Neuron (in vitro differentiated cells): Measurements from ENCODE around the gene SHC2.
"Not testable (repeated sequence)": the region's sequence is repeated elsewhere in the genome, so short reads cannot be mapped to it uniquely, and the experiment has no call there.

ENCODE experiments used
- H2AFZ ChIP-seq: one replicate; pipeline ENCODE4 v1.6.1; 2013; ENCODE audit warnings: low read depth, mild to moderate bottlenecking, inconsistent platforms, low read length, moderate library complexity
- H3K27me3 ChIP-seq: one replicate; pipeline ENCODE4 v1.6.1; 2013; ENCODE audit warnings: low read length; ENCODE audit not compliant: insufficient read depth
- H3K36me3 ChIP-seq: one replicate; pipeline ENCODE4 v1.6.1; 2013; ENCODE audit warnings: low read length; ENCODE audit not compliant: insufficient read depth
- H3K4me1 ChIP-seq: one replicate; pipeline ENCODE4 v1.6.1; 2013; ENCODE audit warnings: low read length; ENCODE audit not compliant: insufficient read depth
- H3K4me3 ChIP-seq: 2 replicates; pipeline ENCODE4 v1.5.1; 2013; ENCODE audit warnings: mild to moderate bottlenecking, low read length, moderate library complexity
- H3K9me3 ChIP-seq: one replicate; pipeline ENCODE4 v1.6.1; 2013; ENCODE audit warnings: low read length

SHC2 gene

DNA sequence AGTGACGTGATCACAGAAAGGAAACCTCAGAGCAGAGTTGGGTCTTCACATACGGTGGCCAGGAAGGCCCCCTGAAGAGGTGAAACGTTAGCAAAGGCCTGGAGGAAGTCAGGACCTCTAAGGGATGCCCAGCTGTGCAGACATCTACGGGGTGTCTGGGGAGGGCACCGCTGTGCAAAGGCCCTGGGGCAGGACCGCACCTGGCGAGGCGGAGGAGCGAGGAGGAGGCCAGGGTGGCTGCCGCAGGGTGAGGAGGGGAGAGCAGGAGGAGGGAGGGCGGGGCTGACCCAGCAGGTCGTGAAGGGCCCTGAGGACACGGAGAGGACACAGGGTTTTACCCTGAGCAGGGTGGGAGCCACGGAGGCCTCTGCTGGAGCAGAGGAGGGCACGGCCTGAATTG is 23.7 kb upstream of the SHC2 start:
- Histone ChIP-seq H3K9me3 (no peaks in the 10 kb centered on the region), H2AFZ (no peak overlapping the region), H3K36me3 (no peaks in the 10 kb centered on the region), H3K4me1 (peaks cover 18% of the 10 kb centered on the region), H3K4me3 (no peak overlapping the region), H3K27me3 (no peaks in the 10 kb centered on the region)

DNA sequence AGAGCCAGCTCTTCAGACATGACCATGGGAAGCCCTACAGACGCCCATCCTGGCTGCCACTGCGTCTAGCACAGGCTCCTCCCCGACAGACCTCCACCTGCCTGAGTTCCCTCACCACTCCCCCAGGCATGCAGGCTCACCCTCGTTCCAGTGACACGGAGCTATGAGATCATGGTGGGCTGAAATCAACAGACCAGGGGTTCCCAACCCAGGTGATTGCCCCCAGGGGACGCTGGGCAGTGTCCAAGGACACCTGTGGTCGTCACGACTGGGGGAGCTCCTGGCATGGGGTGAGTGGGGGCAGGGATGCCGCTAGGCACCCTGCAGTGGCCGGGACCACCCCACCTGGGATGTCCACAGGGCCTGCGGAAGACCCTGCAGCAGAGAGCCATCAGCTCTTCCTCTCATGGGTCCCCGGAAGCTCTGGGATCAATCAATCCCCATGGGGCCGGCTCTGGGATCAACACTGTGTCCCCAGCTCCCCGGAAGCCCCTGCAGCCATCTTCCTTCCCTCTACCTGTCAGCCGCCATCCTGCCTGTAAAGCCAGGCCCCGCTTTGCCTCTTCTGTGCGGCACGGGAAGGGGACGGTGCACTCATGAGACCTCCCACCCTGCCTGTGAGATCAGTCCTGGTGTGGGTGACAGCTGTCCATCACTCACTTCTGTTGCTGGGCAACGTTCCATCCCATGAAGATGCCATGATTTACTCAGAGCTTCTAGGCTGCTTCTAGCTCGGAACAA is 22.7 kb upstream of the SHC2 start:
- Histone ChIP-seq H2AFZ (no peak overlapping the region), H3K9me3 (no peaks in the 10 kb centered on the region), H3K4me3 (no peak overlapping the region), H3K27me3 (no peaks in the 10 kb centered on the region), H3K36me3 (no peaks in the 10 kb centered on the region), H3K4me1 (peaks cover 16% of the 10 kb centered on the region)

DNA sequence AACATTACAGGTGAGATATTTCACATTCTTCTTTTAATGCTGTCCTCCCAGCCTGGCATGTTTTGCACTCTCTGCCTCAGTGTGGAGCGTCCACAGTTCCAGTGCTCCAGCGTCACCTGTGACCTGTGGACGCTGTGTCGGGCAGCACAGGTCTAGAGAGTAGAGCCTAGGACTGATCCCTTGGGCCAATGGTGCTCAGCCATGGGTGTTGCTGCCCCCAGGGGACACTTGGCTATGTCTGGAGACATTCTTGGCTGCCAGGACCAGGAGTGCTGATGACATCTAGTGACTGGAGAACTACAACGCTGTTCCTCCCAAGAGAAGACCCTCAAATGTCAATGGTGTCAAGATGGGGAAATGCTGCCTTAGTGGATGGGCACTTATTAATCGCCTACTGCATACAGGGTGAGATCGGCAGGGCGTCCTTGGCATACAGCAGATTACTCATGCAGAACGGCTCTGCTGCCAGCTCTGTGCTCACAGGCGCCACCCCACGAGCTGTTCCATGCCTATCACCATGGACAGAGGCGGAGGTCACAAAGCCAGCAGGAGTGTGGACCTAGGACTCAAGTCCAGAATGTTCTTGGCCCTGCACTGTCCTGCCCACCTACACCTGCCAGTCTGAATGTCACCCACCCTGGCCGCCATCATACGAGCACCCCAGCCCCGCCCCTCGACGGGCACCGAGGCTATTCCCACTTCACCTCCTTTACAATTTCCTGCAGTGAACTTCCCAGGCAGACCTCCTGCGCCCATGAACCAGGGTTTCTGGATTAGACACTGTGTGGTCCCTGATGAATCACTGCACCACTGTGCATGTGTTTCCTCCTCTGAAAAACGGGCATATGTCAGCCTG is 21.6 kb upstream of the SHC2 start:
- no peaks in the 10 kb centered on the region for H3K36me3 ChIP-seq
- no peaks in the 10 kb centered on the region for H3K9me3 ChIP-seq
- no peak overlapping the region for H3K4me3 ChIP-seq
- H3K27me3 ChIP-seq, result no peaks in the 10 kb centered on the region
- H3K4me1 ChIP-seq, result peaks cover 16% of the 10 kb centered on the region
- H2AFZ ChIP-seq, result no peak overlapping the region

DNA sequence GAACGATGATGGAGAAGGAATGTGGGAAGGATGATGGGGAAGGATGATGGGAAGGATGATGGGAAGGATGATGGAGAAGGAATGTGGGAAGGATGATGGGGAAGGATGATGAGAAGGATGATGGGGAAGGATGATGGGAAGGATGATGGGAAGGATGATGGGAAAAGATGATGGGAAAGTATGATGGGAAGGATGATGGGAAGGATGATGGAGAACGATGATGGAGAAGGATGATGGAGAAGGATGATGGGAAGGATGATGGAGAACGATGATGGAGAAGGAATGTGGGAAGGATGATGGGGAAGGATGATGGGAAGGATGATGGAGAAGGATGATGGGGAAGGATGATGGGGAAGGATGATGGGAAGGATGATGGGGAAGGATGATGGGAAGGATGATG is 20.3 kb upstream of the SHC2 start:
- not testable (repeated sequence) for H3K27me3 ChIP-seq, H2AFZ ChIP-seq, H3K4me3 ChIP-seq, H3K9me3 ChIP-seq, H3K36me3 ChIP-seq
- peaks cover 14% of the 10 kb centered on the region for H3K4me1 ChIP-seq

DNA sequence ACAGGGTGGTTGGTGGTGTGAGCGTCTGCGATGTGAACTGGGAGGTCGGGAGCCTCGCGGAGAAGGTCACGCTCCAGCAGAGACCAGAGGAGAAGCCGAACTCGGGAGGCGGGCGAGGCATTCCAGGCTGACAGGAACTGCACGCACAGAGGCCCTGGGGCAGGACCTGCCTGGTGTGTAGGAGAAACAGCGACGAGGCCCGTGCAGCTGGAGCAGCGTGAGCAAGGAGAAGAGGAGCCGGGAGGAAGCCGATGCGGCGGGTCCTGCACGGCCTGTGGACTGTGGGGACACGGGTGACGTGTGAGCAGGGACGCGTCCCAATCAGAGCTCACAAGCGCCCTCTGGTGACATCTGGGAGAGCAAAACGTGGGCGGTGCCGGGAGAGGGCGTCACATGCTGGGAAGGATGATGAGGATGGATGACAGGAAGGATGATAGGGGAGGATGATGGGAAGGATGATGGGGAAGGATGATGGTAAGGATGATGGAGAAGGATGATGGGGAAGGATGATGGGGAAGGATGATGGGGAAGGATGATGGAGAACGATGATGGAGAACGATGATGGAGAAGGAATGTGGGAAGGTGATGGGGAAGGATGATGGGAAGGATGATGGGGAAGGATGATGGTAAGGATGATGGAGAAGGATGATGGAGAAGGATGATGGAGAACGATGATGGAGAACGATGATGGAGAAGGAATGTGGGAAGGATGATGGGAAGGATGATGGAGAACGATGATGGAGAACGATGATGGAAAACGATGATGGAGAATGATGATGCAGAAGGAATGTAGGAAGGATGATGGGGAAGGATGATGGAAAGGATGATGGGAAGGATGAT is 19.4 kb upstream of the SHC2 start:
- no peaks in the 10 kb centered on the region for H3K27me3 ChIP-seq
- no peak overlapping the region for H2AFZ ChIP-seq
- H3K4me3 ChIP-seq, result peak overlapping the region; percentile 36
- H3K4me1 ChIP-seq, result peaks cover 5% of the 10 kb centered on the region
- H3K9me3 ChIP-seq, result no peaks in the 10 kb centered on the region
- no peaks in the 10 kb centered on the region for H3K36me3 ChIP-seq

DNA sequence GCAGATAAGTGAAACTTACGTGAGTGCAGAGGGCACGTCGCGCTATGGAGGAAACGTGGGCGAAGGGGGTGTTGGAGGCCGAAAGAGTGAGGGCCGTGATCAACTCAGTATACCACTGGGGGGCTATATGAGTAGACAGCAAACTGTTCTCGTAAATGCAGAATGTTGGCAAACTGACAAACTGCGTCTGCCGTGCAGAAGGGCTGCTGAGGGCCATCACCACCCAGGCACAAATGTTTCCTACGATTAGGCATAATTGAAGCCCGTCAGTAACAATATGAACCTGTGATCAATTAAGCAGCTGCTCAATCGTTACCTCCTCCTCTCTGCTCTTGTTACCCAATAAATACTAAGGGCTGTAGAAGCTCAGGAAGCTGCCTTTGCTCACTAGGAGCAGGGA is 18.1 kb upstream of the SHC2 start:
- Histone ChIP-seq H3K4me1 (peaks cover 3% of the 10 kb centered on the region), H3K4me3 (no peak overlapping the region), H3K36me3 (no peaks in the 10 kb centered on the region), H2AFZ (no peak overlapping the region), H3K9me3 (no peaks in the 10 kb centered on the region), H3K27me3 (no peaks in the 10 kb centered on the region)

DNA sequence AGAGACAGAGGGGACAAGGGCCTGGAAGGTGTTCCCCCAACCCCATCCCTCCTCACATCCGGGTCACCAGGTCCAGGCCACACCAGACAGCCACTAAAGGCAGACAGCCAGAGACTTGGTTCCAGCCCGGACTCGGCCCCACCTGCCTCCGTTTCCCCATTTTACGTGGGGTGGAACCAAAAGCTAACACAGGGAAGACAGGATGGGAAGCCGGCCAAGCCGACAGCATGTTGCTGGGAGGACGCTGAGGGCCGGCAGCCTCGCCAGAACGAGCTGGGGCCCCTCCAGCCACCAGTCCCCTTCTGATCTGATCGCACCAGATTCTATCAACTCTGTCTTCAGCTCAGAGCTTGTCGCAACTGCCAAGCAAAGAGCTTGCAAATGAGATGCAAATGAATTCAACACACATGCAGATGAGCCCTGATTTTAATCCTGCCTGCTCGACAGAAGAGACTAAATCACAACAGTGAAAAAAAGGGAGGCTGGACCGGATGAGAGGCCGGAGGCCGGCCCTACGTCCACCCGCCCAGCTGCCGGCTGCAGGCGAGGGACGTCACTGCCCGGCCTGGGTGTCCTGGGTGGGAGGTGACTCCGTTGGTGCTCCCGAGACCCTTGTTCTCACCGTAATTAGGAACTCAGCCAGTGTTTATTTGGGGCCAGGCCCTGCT is 17.5 kb upstream of the SHC2 start:
- Histone ChIP-seq H3K9me3 (no peaks in the 10 kb centered on the region), H2AFZ (no peak overlapping the region), H3K4me1 (peaks cover 3% of the 10 kb centered on the region), H3K36me3 (no peaks in the 10 kb centered on the region), H3K4me3 (no peak overlapping the region), H3K27me3 (no peaks in the 10 kb centered on the region)

DNA sequence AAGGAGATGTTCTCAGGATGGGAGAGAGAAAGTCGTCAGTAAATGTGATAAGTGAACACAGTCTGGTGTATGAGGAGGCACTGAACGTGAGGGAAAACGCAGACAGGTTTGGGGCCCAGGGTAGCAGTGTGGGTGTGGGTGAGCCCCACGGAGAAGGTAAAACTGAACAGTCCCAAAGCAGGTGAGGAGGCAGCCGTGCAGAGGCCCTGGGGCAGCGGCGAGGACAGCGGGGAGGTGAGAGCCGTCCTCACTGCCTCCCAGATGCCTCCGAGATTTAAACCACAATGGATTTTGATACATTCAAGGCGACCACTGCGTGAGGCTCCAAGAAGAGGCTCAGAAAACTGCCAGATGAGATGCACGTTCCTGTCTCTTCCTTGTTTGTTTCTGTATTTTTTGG is 14.5 kb upstream of the SHC2 start:
- no peaks in the 10 kb centered on the region for H3K27me3 ChIP-seq
- H3K9me3 ChIP-seq, result no peaks in the 10 kb centered on the region
- no peaks in the 10 kb centered on the region for H3K36me3 ChIP-seq
- peaks cover 3% of the 10 kb centered on the region for H3K4me1 ChIP-seq
- no peak overlapping the region for H3K4me3 ChIP-seq
- no peak overlapping the region for H2AFZ ChIP-seq

DNA sequence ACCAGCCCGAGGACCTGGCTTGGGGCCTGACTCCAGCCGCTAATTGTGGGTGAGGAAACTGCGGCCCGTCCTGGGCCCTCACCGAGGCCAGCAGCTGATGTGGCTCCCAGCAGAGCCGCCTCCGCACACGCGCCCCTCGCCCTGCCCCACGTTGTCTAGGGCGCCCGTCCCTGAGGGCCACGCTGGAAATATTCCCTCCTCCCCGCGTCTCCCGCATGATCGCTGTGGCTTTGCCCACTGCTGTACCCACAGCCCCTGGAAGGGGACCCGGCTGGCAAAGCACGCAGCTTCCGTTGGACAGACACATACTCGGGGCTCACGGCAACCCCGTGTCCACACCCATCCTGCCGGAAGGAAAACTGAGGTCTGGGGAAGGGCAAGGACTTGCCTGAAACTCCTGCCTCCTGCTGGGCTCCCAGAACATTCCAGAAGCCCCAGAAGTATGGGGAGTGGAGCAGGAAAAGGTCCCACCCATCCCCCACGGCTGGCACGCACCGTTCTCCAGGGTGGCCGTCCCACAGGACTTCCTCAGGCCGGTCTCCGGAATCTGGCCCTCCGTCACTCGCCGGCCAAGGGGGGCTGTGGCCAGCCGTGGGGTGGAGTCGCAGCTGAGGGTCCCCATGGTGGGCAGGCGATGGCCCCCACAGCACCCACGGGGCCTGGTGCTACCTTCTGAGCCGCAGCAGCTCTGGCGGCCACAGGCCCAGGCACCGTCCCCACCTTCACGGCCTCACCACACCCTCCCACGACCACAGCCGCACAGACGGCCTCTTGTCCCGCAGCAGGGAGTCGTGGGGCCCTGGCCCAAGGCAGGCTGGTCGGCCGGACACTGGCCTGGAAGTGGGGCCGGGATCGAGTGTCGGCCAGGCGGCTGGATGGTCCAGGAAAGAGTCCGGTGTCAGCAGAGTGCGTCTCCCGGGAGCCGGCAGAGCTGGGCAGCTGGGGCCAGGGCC is 13.6 kb upstream of the SHC2 start:
- H3K36me3 ChIP-seq, result no peaks in the 10 kb centered on the region
- H3K27me3 ChIP-seq, result no peaks in the 10 kb centered on the region
- H3K9me3 ChIP-seq, result no peaks in the 10 kb centered on the region
- no peaks in the 10 kb centered on the region for H3K4me1 ChIP-seq
- H2AFZ ChIP-seq, result no peak overlapping the region
- H3K4me3 ChIP-seq, result no peak overlapping the region

DNA sequence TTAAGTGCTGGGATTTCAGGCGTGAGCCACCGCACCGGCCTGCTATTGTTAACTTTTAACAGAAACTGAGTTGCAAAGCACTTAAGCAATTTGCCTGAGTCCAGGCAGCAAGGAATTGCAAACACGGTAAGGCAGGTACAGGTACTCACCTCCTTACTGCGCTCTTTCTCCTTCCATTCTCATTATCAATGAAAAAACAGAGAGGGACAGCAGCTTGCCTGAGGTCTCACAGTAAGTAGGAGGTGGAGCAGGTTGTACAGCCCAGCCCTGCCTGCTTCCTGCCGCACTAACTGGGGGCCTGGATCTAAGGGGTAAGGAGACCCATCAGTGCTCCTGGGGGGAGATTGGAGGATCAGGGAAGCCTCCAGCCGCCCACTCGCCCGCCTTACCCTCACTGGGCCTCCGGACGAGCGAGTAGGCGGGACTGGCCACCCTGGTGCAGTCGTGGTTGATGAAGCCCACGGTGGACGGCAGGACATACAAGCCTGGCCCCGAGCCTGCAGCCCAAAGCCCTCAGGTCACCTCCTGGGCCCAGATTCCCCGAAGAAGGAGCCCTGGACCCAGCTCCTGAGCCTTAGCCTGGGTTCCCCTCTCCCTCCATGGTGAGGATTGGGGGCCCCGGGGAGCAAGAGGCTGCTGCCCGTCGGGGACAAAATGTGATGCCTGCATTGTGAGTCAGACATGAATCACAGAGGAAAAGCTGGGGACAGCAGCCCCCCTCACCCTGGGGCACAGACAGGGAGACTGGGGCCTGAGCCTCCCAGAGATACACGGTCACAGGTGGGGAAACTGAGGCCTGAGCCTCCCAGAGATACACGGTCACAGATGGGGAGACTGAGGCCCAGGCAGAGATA is 11.4 kb upstream of the SHC2 start:
- H3K36me3 ChIP-seq, result no peaks in the 10 kb centered on the region
- H3K9me3 ChIP-seq, result no peaks in the 10 kb centered on the region
- H3K4me3 ChIP-seq, result no peak overlapping the region
- H3K4me1 ChIP-seq, result no peaks in the 10 kb centered on the region
- H2AFZ ChIP-seq, result no peak overlapping the region
- no peaks in the 10 kb centered on the region for H3K27me3 ChIP-seq

DNA sequence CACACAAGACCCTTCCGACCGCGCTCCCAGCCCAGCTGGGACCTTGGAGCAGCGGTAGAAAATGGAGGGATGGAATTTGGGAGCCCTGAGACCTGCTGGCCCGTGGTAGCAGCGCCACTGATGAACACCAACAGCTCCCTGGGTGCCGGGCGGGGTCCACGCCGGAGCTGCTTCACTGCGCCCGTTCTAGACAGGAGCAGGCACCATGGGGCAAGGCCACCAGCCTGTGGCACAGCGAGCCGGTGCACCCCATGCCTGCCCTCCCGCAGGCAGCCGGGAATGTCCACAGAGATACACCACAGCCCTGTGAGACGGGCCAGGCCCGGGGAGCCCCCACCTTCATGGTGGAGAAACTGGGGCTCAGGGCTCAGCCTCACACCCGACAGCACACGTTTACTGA is 9.9 kb upstream of the SHC2 start:
- Histone ChIP-seq H3K36me3 (no peaks in the 10 kb centered on the region), H3K4me1 (no peaks in the 10 kb centered on the region), H3K4me3 (no peak overlapping the region), H3K27me3 (no peaks in the 10 kb centered on the region), H3K9me3 (no peaks in the 10 kb centered on the region), H2AFZ (no peak overlapping the region)
